Left lung (tissue), 10 donors: Measurements from ENCODE around the gene SPOUT1. TPM values are rescaled to one million over a fixed set of nuclear protein-coding genes. Genes with fewer than 3 reads are reported as not detected.

Experiments used
- ATAC-seq: fragments of 200-7000 bp; cut with Tn5 transposase; one replicate; pipeline ENCODE4 v1.9.1; 2020; ENCODE audit warnings: moderate library complexity
- DNase-seq, 4 donors: peaks; one replicate each; pipeline ENCODE4 v3.0.0-alpha.2; 2013 to 2020
- H3K27ac ChIP-seq, 2 donors: fragments of 200-600 bp; sonication (generic) in 1 of 2; one replicate each; pipeline versions ENCODE4 v1.5.0 to v1.8.0; 2020 to 2021
- H3K27me3 ChIP-seq, 2 donors: fragments of 200-600 bp; sonication (generic) in 1 of 2; one replicate each; pipeline versions ENCODE4 v1.5.0 to v1.8.0; 2020 to 2021
- H3K36me3 ChIP-seq, 2 donors: fragments of 200-600 bp; sonication (generic) in 1 of 2; one replicate each; pipeline versions ENCODE4 v1.5.0 to v1.8.0; 2020 to 2021
- H3K4me1 ChIP-seq, 2 donors: fragments of 200-600 bp; one replicate each; pipeline ENCODE4 v1.8.0; 2021
- H3K4me3 ChIP-seq, 2 donors: fragments of 200-600 bp; sonication (generic) in 1 of 2; one replicate each; pipeline versions ENCODE4 v1.5.0 to v1.8.0; 2020 to 2021; ENCODE audit warnings: mild to moderate bottlenecking in 1 of 2
- H3K9me3 ChIP-seq, 2 donors: fragments of 200-600 bp; sonication (generic) in 1 of 2; one replicate each; pipeline versions ENCODE4 v1.5.0 to v1.8.0; 2020 to 2021
- CTCF ChIP-seq, 2 donors: fragments of 200-600 bp; sonication (generic) in 1 of 2; IDR thresholded peaks; one replicate each; pipeline versions ENCODE4 v1.5.0 to v1.8.0; 2021; ENCODE audit warnings: antibody characterized with exemption in 2 of 2
- intact Hi-C, 2 donors: fragments of 100-400 bp; cut with DNase I; formaldehyde crosslinking; loops; one replicate each; pipeline versions ENCODE4 v1.11.2 to v1.14.2; 2022
- polyA plus RNA-seq, 6 donors: library from polyadenylated mRNA; unstranded; fragments of 120-200 nt; gene quantifications; one replicate each; pipeline ENCODE4 v1.2.1, GENCODE V29; 2013; ENCODE audit not compliant: insufficient read length in 6 of 6
- total RNA-seq, 2 donors: library from RNA; stranded (reverse); fragmentation: NEBNext Ultra II Directional; extraction: Animal tissue kit (Norgen Biotek cat#: 25700); gene quantifications; one replicate each; pipeline ENCODE4 v1.2.1, GENCODE V29; 2021
- donor health status: DM: no; HTN: yes; CAD: no.
- donor health status: DM: no; HTN: no; CAD: no.

The SPOUT1 gene
- total and polyA plus RNA-seq, 8 donors, result 28.0 to 49.3 (median 34.1) TPM

GRCh38 chr9:128770286-128771030, 59.1 kb downstream of the SPOUT1 start:
- peak overlapping the region; percentile 74 to 79 for H3K4me3 ChIP-seq
- ATAC-seq, result no peak
- DNase-seq, result no peak
- H3K27ac ChIP-seq, result peak overlapping the region; percentile 90 to 93
- peaks cover 0 to 4% of the 10 kb centered on the region in 2 donors for H3K9me3 ChIP-seq
- peaks cover 0 to 7% of the 10 kb centered on the region in 2 donors for H3K36me3 ChIP-seq
- intact Hi-C loops, result no loop called here
- TF ChIP-seq CTCF (IDR thresholded peaks at IDR 0.05), result no peak
- no peaks in the 10 kb centered on the region for H3K27me3 ChIP-seq
- H3K4me1 ChIP-seq, result peaks cover 9 to 24% of the 10 kb centered on the region in 2 donors

Other genes starting within 250 kb of the SPOUT1 start
- 10 to 100 TPM; 52.7 to 55.4 TPM for gene DYNC2I2, start 172.9 kb downstream of the SPOUT1 start, total RNA-seq
- gene DYNC2I2, start 172.9 kb downstream of the SPOUT1 start, polyA plus RNA-seq, result 10 to 100 TPM; 45.2 to 51.9 (median 48.6) TPM
- gene SET, start 140.6 kb downstream of the SPOUT1 start, total RNA-seq, result 100 to 1,000 TPM; 249 to 294 TPM
- gene SET, start 140.6 kb downstream of the SPOUT1 start, polyA plus RNA-seq, result 100 to 1,000 TPM; 470 to 615 (median 549) TPM
- gene PKN3, start 127.3 kb downstream of the SPOUT1 start, total RNA-seq, result 10 to 100 TPM; 11.8 to 15.9 TPM
- 10 to 100 TPM; 11.8 to 18.0 (median 14.4) TPM for gene PKN3, start 127.3 kb downstream of the SPOUT1 start, polyA plus RNA-seq
- gene ZDHHC12, start 105.7 kb downstream of the SPOUT1 start, total RNA-seq, result 10 to 100 TPM; 42.2 to 48.9 TPM
- gene ZDHHC12, start 105.7 kb downstream of the SPOUT1 start, polyA plus RNA-seq, result 10 to 100 TPM; 10.8 to 13.3 (median 11.3) TPM
- 10 to 100 TPM; 29.7 to 37.3 TPM for gene ZER1, start 57.9 kb downstream of the SPOUT1 start, total RNA-seq
- 10 to 100 TPM; 26.7 to 33.4 (median 29.1) TPM for gene ZER1, start 57.9 kb downstream of the SPOUT1 start, polyA plus RNA-seq
- 10 to 100 TPM; 21.3 to 23.0 TPM for gene TBC1D13, start 42.5 kb downstream of the SPOUT1 start, total RNA-seq
- 10 to 100 TPM; 22.5 to 30.7 (median 30.0) TPM for gene TBC1D13, start 42.5 kb downstream of the SPOUT1 start, polyA plus RNA-seq
- gene ENDOG, start 11.3 kb downstream of the SPOUT1 start, total RNA-seq, result 10 to 100 TPM; 22.8 to 24.7 TPM
- gene ENDOG, start 11.3 kb downstream of the SPOUT1 start, polyA plus RNA-seq, result 1 to 10 TPM; 2.4 to 7.4 (median 5.4) TPM
- gene KYAT1, start 52.2 kb upstream of the SPOUT1 start, total RNA-seq, result 1 to 10 TPM; 6.2 to 7.4 TPM
- gene KYAT1, start 52.2 kb upstream of the SPOUT1 start, polyA plus RNA-seq, result 1 to 10 TPM; 6.2 to 9.6 (median 7.3) TPM
- 10 to 100 TPM; 61.9 to 70.6 TPM for gene LRRC8A, start 52.3 kb upstream of the SPOUT1 start, total RNA-seq
- gene LRRC8A, start 52.3 kb upstream of the SPOUT1 start, polyA plus RNA-seq, result 10 to 100 TPM; 24.6 to 32.9 (median 28.2) TPM
- 10 to 100 TPM; 32.6 to 49.4 TPM for gene PHYHD1, start 91.2 kb upstream of the SPOUT1 start, total RNA-seq
- 10 to 100 TPM; 34.8 to 51.7 (median 41.0) TPM for gene PHYHD1, start 91.2 kb upstream of the SPOUT1 start, polyA plus RNA-seq
- 10 to 100 TPM; 14.9 to 19.4 TPM for gene DOLK, start 117.8 kb upstream of the SPOUT1 start, total RNA-seq
- gene DOLK, start 117.8 kb upstream of the SPOUT1 start, polyA plus RNA-seq, result 10 to 100 TPM in 3 of 6 donors, 1 to 10 TPM in 3; 7.4 to 11.9 (median 10.6) TPM
- gene NUP188, start 117.9 kb upstream of the SPOUT1 start, total RNA-seq, result 10 to 100 TPM; 42.6 to 60.9 TPM
- gene NUP188, start 117.9 kb upstream of the SPOUT1 start, polyA plus RNA-seq, result 10 to 100 TPM; 53.5 to 67.6 (median 59.6) TPM
- gene SH3GLB2, start 198.5 kb upstream of the SPOUT1 start, total RNA-seq, result 10 to 100 TPM; 63.7 to 64.7 TPM
- gene SH3GLB2, start 198.5 kb upstream of the SPOUT1 start, polyA plus RNA-seq, result 10 to 100 TPM; 58.9 to 79.0 (median 67.8) TPM
- 10 to 100 TPM; 25.6 to 28.6 TPM for gene MIGA2, start 206.8 kb upstream of the SPOUT1 start, total RNA-seq
- gene MIGA2, start 206.8 kb upstream of the SPOUT1 start, polyA plus RNA-seq, result 10 to 100 TPM; 15.9 to 21.7 (median 17.3) TPM